Progenitor cell of endocrine pancreas (in vitro differentiated cells): ENCODE measurements around the gene ZNF778. TPM values are rescaled to one million over a fixed set of nuclear protein-coding genes. Genes with fewer than 3 reads are reported as not detected.
A peak's percentile ranks its signal among the peaks of the same experiment; 100 is the strongest.

Source experiments
- DNase-seq: peaks from one replicate; pipeline ENCODE4 v3.0.0; 2021; ENCODE audit warnings: low spot score; ENCODE audit not compliant: unreplicated experiment
- H3K27ac Mint-ChIP-seq: 2 replicates; pipeline ENCODE4 v1.8.0; 2021; ENCODE audit warnings: mild to moderate bottlenecking, moderate library complexity, mixed read lengths
- H3K27me3 Mint-ChIP-seq: 2 replicates; pipeline ENCODE4 v1.8.0; 2021; ENCODE audit warnings: mixed read lengths
- H3K36me3 Mint-ChIP-seq: 2 replicates; pipeline ENCODE4 v1.8.0; 2022; ENCODE audit warnings: mixed read lengths; ENCODE audit not compliant: insufficient read depth
- H3K4me1 Mint-ChIP-seq: 2 replicates; pipeline ENCODE4 v1.8.0; 2021; ENCODE audit warnings: low read depth, mixed read lengths
- H3K4me3 Mint-ChIP-seq: 2 replicates; pipeline ENCODE4 v1.8.0; 2021; ENCODE audit warnings: low read depth, mild to moderate bottlenecking, moderate library complexity, mixed read lengths
- H3K9me3 Mint-ChIP-seq: 2 replicates; pipeline ENCODE4 v1.8.0; 2021; ENCODE audit warnings: low read depth, mixed read lengths
- CTCF ChIP-seq: fragments of 200-600 bp; sonication (generic); IDR thresholded peaks from one replicate; pipeline ENCODE4 v1.5.0; 2021; ENCODE audit warnings: antibody characterized with exemption, mild to moderate bottlenecking; ENCODE audit not compliant: unreplicated experiment
- total RNA-seq: library from RNA; stranded (reverse); gene quantifications from 2 replicates; pipeline ENCODE4 v1.2.1, GENCODE V29; 2021

Gene ZNF778
- total RNA-seq, 1 donor from 2014 or later: 11.2 TPM

- Mint-ChIP-seq H3K27me3 (peaks cover 36% of the 10 kb centered on the region), H3K27ac (no peak overlapping the region), H3K9me3 (peaks cover 5% of the 10 kb centered on the region), H3K4me3 (no peak overlapping the region), H3K4me1 (peaks cover 4% of the 10 kb centered on the region), H3K36me3 (peaks cover 1% of the 10 kb centered on the region)
- DNase-seq: no peak
- TF ChIP-seq CTCF: no peak
Measured at GRCh38 chr16:89198417-89199240, 18.9 kb upstream of the ZNF778 start.

GRCh38 chr16:89199241-89200123 lies 18.0 kb upstream of the ZNF778 start:
- Mint-ChIP-seq H3K27me3 (peaks cover 41% of the 10 kb centered on the region), H3K4me3 (no peak overlapping the region), H3K9me3 (peaks cover 5% of the 10 kb centered on the region), H3K4me1 (peaks cover 4% of the 10 kb centered on the region), H3K27ac (no peak overlapping the region), H3K36me3 (peaks cover 1% of the 10 kb centered on the region)
- DNase-seq: no peak
- no peak for TF ChIP-seq CTCF

GRCh38 chr16:89200124-89200849 lies 17.2 kb upstream of the ZNF778 start, which contains the start of gene SLC22A31:
Gene SLC22A31 (minus strand): TSS chr16:89200537. CDS start chr16:89200501, 36 bp downstream.
- H3K4me3 Mint-ChIP-seq: peak within 1 kb of the TSS; percentile 51
- H3K4me1 Mint-ChIP-seq: peaks cover 4% of the 10 kb centered on the region
- no peak within 1 kb of the TSS for H3K27ac Mint-ChIP-seq
- no peak for DNase-seq
- peaks cover 41% of the 10 kb centered on the region for H3K27me3 Mint-ChIP-seq
- peaks cover 1% of the 10 kb centered on the region for H3K36me3 Mint-ChIP-seq
- TF ChIP-seq CTCF: no peak
- H3K9me3 Mint-ChIP-seq: peaks cover 5% of the 10 kb centered on the region

- no peak for TF ChIP-seq CTCF
- no peak for DNase-seq
- peaks cover 4% of the 10 kb centered on the region for H3K4me1 Mint-ChIP-seq
- peaks cover 1% of the 10 kb centered on the region for H3K36me3 Mint-ChIP-seq
- peaks cover 5% of the 10 kb centered on the region for H3K9me3 Mint-ChIP-seq
- peaks cover 41% of the 10 kb centered on the region for H3K27me3 Mint-ChIP-seq
- no peak overlapping the region for H3K27ac Mint-ChIP-seq
- H3K4me3 Mint-ChIP-seq: peak overlapping the region; percentile 51
Measured at GRCh38 chr16:89200850-89201411, 16.6 kb upstream of the ZNF778 start.
